HG03108 (cell line): Measurements from ENCODE around the gene SEC24C.

ENCODE experiments used
- ATAC-seq: cut with Tn5 transposase; IDR thresholded peaks from one replicate; pipeline ENCODE4 v1.9.1; 2021; ENCODE audit warnings: moderate library complexity; ENCODE audit not compliant: unreplicated experiment

SEC24C gene

GRCh38 chr10:73809061-73809818 lies 65.1 kb downstream of the SEC24C start:
- ATAC-seq, result no peak

DNA sequence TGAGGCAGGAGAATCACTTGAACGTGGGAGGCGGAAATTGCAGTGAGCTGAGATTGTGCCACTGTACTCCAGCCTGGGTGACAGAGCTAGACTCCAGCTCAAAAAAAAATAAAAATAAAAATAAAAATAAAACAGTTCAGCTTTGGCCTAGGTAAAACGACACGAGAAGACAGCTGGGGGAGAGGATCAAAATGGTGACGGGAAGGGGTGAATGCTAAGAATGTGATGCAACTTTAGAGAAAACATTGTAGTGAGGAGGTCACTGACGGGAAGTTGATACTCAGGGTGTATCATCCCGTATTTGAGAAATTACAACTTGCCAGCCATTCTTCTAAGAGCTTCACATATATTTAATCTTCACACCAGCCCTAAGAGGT lies 66.2 kb downstream of the SEC24C start:
- no peak for ATAC-seq

DNA sequence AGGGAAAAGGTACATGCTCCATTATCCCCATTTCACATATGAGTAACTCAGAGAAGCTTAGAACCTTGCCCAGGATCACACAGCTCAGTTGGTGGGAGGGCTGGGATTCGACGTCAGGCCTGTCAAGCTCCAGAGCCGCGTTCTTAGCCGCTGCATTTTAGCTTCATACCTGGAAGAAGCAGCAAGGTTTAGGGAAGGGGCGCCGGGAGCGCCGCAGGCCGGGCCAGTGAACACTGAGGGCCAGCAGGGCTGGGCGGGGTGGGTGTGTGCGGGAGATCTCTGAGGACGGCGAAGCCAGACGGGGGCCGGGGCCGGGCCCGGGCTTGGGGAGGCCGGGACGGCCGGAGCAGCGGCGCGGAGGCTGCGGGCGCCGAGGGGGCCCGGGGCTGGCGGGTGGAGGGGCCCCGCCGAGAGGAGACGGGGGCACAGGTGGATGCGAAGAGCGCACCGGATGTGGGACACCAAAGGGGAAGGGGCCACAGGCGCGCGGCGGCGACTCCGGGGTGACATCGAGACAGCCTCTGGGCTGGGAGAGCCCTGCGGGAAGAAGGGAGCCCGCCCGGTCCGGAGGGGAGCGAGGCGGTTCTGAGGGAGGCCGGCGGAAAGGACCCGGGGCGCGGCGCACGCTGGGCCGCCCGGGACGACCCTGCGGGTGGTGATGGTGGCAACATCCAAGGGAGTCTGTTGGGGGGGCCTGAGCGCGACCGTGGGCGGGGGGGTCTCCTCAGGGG lies 66.7 kb downstream of the SEC24C start:
- peak; percentile 26 for ATAC-seq

DNA sequence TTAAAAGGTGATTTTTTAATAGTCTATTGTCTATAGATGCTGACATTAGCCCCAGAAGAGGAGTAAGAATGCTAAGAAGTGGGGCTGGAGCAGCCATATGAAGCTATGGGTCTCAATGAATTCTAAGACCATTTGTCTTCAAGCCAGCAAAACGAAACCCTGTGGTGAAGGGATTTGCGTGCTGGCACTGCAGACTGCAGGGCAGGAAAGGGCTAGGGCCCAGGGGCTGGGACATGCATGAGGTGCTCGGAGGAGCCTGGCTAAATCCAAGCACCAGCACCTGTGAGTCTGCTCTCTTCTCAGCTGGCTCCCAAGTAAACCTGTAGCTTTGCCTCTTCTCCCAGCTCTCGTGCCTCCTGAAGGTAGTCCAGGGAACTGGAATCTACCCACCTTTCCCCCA lies 68.5 kb downstream of the SEC24C start:
- ATAC-seq, result no peak

- ATAC-seq, result no peak
These were observed 69.2 kb downstream of the SEC24C start for GRCh38 chr10:73813333-73813732.

- no peak for ATAC-seq
These were observed 70.2 kb downstream of the SEC24C start for GRCh38 chr10:73814276-73814895.

DNA sequence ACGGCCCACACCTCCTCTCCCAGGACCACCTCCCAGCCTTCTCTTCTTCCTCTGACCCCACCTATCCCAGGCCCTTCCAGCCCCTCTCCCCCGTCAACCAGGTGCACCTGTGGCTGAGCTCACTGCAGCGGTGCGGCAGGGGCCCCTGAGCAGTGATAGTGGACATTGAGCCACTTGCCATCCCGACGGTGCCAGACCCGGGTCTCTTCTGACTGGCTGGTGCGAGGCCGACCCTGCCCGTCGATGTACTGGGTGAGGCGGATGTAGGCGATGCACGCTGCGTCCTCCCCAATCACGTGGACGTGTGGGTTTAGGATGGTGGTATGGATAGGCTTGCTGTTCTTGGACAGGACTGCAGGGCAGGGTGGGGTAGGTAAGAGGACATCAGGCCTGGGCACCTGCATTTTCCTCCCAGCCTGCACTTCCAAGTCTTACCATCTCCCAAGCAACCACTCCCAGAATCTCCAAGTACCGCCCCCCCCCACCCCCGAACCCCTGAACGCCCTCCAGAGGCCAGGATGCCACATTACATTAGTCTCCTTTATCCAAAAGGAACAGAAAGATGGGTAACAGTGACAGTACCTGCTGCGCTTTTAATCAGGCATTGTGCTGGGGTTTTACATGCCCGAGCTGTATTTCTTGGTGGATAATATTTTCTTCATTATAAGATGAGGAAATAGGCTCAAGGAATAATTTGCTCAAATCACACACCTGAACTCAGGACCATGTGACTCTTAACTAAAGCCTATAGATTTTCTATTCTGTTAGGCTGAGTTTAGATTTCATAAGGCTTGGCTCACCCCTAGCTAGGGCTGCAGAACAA lies 70.9 kb downstream of the SEC24C start:
- no peak for ATAC-seq

GRCh38 chr10:73815719-73816030 lies 71.5 kb downstream of the SEC24C start:
- ATAC-seq, result no peak

- ATAC-seq, result no peak
These were observed 73.0 kb downstream of the SEC24C start for GRCh38 chr10:73816917-73817729.

DNA sequence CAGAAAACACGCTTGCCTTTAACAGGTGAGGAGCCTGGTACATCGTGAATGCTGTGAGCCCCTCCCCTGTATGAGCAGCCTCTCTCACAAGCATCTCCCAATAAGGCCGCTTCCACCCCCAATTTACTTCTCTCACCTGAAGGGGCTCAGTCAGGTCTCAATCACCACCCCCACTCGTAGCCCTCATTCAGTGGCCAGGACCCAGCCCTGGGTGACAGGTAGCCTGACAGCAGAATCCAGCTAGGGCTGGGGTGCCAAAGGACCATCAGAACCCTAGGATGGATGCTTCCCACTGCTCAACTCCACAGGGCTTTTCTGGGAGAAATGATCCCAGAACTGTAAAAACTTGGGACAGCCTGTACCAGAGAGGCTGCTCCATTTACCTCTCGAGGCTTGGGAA lies 73.7 kb downstream of the SEC24C start:
- no peak for ATAC-seq

DNA sequence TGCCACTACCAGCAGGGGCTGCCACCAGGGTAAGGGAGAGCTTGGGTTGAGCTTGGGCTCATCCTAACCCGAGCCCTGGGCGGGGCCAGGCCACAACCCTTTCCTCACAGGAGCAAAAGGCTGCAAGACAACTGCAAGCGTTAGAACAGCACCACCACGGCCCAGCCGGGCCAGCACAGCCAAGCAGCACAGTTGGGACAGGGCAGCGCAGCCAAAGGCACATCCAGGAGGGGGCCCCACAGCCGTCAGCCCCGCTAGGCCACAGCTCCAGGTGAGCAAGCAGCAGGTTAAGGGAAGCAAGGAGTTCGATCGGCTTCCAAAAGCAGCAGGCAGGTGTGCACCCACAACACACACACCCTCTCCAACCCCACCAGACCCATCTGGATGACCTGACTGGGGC lies 74.2 kb downstream of the SEC24C start:
- ATAC-seq, result no peak

- no peak for ATAC-seq
These were observed 74.9 kb downstream of the SEC24C start for GRCh38 chr10:73819081-73819480.

GRCh38 chr10:73819513-73820093 lies 75.4 kb downstream of the SEC24C start:
- no peak for ATAC-seq
